ENCODE results near the gene TCF7L1.

GRCh38 chr2:85254540-85255300 lies 121.5 kb downstream of the TCF7L1 start:
- TF ChIP-seq POLR2A (IDR thresholded peaks at IDR 0.05; ENCODE audit: low read length) (no peak), GATA1 (IDR thresholded peaks at IDR 0.05; ENCODE audit: low read depth, low read length) (no peak)

Data from erythroblast (primary cell).